Measurements from ENCODE around the gene NOS3. TPM values are rescaled to one million over a fixed set of nuclear protein-coding genes. Genes with fewer than 3 reads are reported as not detected.

The NOS3 gene
- total RNA-seq, 1 donor from 2014 or later = 0.86 TPM

DNA sequence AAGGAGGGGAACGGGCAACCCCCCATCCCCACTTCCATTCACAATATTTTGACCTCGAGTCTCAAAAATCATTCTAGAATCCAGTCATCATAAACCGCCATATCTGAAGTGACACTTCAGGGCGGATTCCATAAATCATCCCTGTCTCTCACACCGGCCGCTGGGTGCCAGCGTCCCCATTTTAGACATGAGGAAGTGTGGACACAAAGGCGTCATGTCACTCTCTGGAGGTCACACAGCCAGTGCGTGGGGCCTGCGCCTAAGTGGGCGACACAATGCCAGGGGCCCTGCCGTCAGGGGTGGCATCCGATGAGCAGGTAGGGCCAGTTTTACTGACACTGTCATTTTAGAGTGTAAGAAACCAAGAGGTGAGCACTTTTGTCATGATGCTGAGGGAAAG lies 32.2 kb upstream of the NOS3 start:
- peaks cover 21% of the 10 kb centered on the region for H3K9me3 Mint-ChIP-seq (ENCODE audit: unreplicated experiment)
- peaks cover 10% of the 10 kb centered on the region for H3K36me3 Mint-ChIP-seq (ENCODE audit: unreplicated experiment)
- TF ChIP-seq, protein P1, sequence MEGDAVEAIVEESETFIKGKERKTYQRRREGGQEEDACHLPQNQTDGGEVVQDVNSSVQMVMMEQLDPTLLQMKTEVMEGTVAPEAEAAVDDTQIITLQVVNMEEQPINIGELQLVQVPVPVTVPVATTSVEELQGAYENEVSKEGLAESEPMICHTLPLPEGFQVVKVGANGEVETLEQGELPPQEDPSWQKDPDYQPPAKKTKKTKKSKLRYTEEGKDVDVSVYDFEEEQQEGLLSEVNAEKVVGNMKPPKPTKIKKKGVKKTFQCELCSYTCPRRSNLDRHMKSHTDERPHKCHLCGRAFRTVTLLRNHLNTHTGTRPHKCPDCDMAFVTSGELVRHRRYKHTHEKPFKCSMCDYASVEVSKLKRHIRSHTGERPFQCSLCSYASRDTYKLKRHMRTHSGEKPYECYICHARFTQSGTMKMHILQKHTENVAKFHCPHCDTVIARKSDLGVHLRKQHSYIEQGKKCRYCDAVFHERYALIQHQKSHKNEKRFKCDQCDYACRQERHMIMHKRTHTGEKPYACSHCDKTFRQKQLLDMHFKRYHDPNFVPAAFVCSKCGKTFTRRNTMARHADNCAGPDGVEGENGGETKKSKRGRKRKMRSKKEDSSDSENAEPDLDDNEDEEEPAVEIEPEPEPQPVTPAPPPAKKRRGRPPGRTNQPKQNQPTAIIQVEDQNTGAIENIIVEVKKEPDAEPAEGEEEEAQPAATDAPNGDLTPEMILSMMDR (IDR thresholded peaks at IDR 0.05; ENCODE audit: partially characterized antibody, unreplicated experiment) = no peak

DNA sequence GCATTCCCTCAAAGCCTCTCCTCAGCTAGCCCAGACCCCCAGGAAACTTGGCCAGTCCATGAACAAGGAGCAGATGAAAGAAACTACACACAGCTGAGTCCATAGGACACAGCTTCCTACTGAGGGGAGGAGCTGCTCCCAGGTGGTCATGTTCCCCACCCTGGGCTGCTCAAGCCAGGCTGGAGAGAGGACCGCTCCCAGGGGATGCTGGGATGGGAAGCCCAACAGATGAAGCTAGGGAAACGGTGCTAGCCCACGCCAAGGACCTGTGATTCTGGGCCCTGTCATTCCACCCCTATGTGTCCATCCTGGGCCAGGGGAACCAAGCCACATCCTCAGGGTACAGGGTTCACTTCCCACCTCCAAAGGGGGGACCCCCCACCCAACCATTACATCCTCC lies 31.7 kb upstream of the NOS3 start:
- H3K27ac Mint-ChIP-seq (ENCODE audit: unreplicated experiment) = no peak overlapping the region
- H3K27me3 Mint-ChIP-seq (ENCODE audit: unreplicated experiment) = peaks cover 27% of the 10 kb centered on the region
- H3K4me3 Mint-ChIP-seq (ENCODE audit: unreplicated experiment) = no peak overlapping the region
- peaks cover 21% of the 10 kb centered on the region for H3K9me3 Mint-ChIP-seq (ENCODE audit: unreplicated experiment)
- H3K4me1 Mint-ChIP-seq (ENCODE audit: low read depth, unreplicated experiment) = peaks cover 36% of the 10 kb centered on the region
- TF ChIP-seq, protein P1 (IDR thresholded peaks at IDR 0.05; ENCODE audit: partially characterized antibody, unreplicated experiment) = no peak
- DNase-seq = no peak
- H3K36me3 Mint-ChIP-seq (ENCODE audit: unreplicated experiment) = peaks cover 10% of the 10 kb centered on the region

More for the DNA sequence above, 32.2 kb upstream of the NOS3 start:
- H3K27ac Mint-ChIP-seq (ENCODE audit: unreplicated experiment) = no peak overlapping the region
- peaks cover 27% of the 10 kb centered on the region for H3K27me3 Mint-ChIP-seq (ENCODE audit: unreplicated experiment)
- no peak for DNase-seq
- no peak overlapping the region for H3K4me3 Mint-ChIP-seq (ENCODE audit: unreplicated experiment)
- peaks cover 34% of the 10 kb centered on the region for H3K4me1 Mint-ChIP-seq (ENCODE audit: low read depth, unreplicated experiment)

DNA sequence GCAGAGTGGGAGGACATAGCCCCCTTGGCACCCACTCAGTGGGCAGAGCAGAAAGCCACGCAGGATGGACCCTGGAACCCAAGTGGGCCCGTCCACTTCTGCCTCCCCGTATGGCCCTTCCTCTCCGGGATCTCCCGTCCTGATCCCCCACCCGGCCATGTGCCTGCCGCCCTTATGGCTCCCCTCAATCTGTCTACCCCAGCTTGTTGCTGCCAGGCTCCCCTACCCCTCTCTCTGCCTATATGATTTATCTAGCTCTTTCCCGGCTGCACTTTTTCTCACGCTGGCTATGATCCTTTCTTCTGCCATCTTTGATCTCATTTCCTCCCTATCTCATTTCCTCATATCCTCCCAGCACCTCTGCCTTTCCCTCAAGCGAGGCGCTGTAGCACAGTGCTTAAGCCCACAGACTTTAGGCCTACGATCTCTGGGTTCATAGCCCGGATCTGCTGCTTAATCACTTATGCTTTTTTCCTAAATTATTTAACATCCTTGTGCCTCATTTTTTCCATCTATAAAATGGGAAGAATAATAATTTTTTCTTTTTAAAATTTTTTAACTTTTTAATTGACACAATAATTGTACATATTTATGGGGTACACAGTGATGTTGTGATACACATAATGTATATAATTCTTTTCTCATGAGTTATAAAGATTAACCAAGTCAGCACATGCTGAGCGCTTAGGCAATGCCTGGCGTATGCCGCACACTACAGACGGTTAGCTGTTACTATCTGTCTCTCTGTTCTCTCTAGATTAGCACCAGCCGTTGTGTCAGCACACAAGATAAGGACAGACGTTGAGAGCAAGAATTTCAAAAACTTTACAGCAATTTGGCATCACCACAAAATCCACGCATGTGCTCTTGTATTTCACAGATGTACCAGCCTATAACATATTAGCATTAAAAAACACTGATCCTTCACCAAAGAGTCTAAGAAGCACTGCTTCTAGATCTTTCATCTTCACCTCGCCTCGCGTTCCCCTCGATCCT lies 30.8 kb upstream of the NOS3 start:
- peaks cover 44% of the 10 kb centered on the region for H3K4me1 Mint-ChIP-seq (ENCODE audit: low read depth, unreplicated experiment)
- peaks cover 10% of the 10 kb centered on the region for H3K36me3 Mint-ChIP-seq (ENCODE audit: unreplicated experiment)
- DNase-seq = peak; percentile 9
- peak overlapping the region; percentile 58 for H3K4me3 Mint-ChIP-seq (ENCODE audit: unreplicated experiment)
- H3K27me3 Mint-ChIP-seq (ENCODE audit: unreplicated experiment) = peaks cover 27% of the 10 kb centered on the region
- peak overlapping the region; percentile 85 for H3K27ac Mint-ChIP-seq (ENCODE audit: unreplicated experiment)
- peaks cover 24% of the 10 kb centered on the region for H3K9me3 Mint-ChIP-seq (ENCODE audit: unreplicated experiment)
- TF ChIP-seq, protein P1 (IDR thresholded peaks at IDR 0.05; ENCODE audit: partially characterized antibody, unreplicated experiment) = no peak

DNA sequence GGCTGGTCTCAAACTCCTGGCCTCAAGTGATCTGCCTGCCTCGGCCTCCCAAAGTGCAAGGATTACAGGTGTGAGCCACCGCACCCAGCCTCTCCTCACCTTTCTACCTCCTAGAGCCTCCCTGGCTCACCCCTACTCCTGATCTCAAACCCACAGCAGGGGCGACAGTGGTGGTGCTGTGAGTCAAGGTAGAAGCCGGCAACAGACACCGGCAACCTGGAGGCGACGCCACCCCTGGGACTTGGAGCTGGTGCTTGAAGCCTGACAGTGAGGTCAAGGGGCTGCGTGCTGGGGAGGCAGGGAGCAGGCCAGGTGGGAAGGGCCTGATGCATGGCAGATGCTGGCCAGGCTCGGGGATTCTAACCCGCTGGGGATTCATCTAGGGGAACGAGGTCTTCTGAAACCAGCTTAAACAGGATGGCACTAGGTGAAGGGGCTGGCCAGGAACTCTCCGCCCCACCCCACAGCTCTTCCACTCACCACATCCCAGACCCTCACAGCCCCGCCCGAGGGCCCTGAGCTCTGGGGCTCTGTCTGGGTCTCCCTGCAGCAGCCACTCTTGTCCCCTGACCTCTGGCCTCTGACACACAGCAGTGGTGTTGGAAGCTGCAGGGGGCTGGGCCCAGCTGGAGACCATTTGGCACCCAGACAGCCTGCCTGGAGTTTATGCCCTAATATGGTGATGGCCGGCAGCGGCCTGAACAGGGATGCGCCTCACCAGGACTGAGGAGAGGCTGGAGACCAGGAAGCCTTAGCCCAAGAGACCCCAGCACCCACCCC lies 29.1 kb upstream of the NOS3 start:
- Mint-ChIP-seq H3K9me3 (ENCODE audit: unreplicated experiment) (peaks cover 27% of the 10 kb centered on the region), H3K27me3 (ENCODE audit: unreplicated experiment) (peaks cover 25% of the 10 kb centered on the region), H3K4me3 (ENCODE audit: unreplicated experiment) (peak overlapping the region; percentile 76), H3K36me3 (ENCODE audit: unreplicated experiment) (peaks cover 10% of the 10 kb centered on the region), H3K4me1 (ENCODE audit: low read depth, unreplicated experiment) (peaks cover 51% of the 10 kb centered on the region), H3K27ac (ENCODE audit: unreplicated experiment) (peak overlapping the region; percentile 97)
- TF ChIP-seq, protein P1 (IDR thresholded peaks at IDR 0.05; ENCODE audit: partially characterized antibody, unreplicated experiment) = no peak
- DNase-seq = peak; percentile 76

All from glutamatergic neuron (in vitro differentiated cells).